Spleen (tissue), 7 donors: ENCODE data around the gene TNFRSF1B.

Experiments
- POLR2A ChIP-seq, 3 donors: fragments of 450-650 bp; IDR thresholded peaks; one replicate each; pipeline ENCODE4 v1.5.1; 2017; ENCODE audit warnings: antibody characterized with exemption in 3 of 3, mild to moderate bottlenecking in 1 of 3
- POLR2AphosphoS5 ChIP-seq, 3 donors: sonication (generic); formaldehyde crosslinking; IDR thresholded peaks; one replicate each; pipeline ENCODE4 v1.5.1; 2017; ENCODE audit warnings: antibody characterized with exemption in 3 of 3
- TF ChIP-seq, protein P1 (sequence below), 11 experiments: fragments of 200-600 bp in 7 of 11; fragments of 450-650 bp in 4 of 11; sonication (generic) in 4 of 11; IDR thresholded peaks in 8 of 11; conservative IDR thresholded peaks in 3 of 11; 1 replicate in 7 of 11; 2 replicates in 4 of 11; pipeline versions ENCODE4 v1.4.0 to v1.8.0; 2016 to 2021; ENCODE audit warnings: antibody characterized with exemption in 11 of 11, inconsistent platforms in 4 of 11, mild to moderate bottlenecking in 1 of 11
- donor health status: DM: no; HTN: no; CAD: no; lungs with moderate emphysema.
- donor health status: DM: no; HTN: no; CAD: no.
- donor health status: DM: no; HTN: no; CAD: no.

DNA sequence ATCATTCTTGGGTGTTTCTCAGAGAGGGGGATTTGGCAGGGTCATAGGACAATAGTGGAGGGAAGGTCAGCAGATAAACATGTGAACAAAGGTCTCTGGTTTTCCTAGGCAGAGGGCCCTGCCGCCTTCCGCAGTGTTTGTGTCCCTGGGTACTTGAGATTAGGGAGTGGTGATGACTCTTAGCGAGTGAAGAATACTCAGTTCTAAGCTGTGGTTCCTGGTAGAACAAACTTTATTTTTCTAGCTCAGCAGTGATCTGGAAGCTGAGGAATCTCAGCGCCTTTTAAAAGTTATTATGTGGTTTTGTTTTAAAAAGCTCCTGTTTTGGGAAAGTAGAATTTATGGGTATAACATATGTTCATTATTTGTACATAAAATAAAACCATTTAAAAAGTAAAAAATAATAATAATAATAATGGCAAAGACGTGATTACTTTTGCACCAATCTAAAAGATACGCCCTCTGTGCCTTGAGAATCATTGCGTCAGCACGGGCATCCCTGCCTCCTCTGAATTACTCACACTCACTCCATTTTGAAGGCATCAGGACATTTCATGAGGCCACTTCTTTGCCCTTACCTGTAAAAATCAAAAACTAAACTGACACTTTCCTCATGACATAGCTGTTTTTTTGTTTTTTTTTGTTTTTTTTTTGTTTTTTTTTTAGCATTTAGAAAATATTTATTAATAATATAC is 29.7 kb upstream of the TNFRSF1B start:
- TF ChIP-seq, protein P1, sequence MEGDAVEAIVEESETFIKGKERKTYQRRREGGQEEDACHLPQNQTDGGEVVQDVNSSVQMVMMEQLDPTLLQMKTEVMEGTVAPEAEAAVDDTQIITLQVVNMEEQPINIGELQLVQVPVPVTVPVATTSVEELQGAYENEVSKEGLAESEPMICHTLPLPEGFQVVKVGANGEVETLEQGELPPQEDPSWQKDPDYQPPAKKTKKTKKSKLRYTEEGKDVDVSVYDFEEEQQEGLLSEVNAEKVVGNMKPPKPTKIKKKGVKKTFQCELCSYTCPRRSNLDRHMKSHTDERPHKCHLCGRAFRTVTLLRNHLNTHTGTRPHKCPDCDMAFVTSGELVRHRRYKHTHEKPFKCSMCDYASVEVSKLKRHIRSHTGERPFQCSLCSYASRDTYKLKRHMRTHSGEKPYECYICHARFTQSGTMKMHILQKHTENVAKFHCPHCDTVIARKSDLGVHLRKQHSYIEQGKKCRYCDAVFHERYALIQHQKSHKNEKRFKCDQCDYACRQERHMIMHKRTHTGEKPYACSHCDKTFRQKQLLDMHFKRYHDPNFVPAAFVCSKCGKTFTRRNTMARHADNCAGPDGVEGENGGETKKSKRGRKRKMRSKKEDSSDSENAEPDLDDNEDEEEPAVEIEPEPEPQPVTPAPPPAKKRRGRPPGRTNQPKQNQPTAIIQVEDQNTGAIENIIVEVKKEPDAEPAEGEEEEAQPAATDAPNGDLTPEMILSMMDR (IDR thresholded peaks at IDR 0.05 in 8 of 11, conservative IDR thresholded peaks at IDR 0.05 in 3 of 11), result no peak
- TF ChIP-seq POLR2A (IDR thresholded peaks at IDR 0.05) (no peak), POLR2AphosphoS5 (IDR thresholded peaks at IDR 0.05) (no peak)
